NCI-H748 (cell line): ENCODE measurements around the gene EIF5.

ENCODE experiments used
- DNase-seq: peaks from one replicate; lab custom pipeline; 2025; ENCODE audit not compliant: unreplicated experiment; lab: John Stamatoyannopoulos, UW

EIF5 gene

GRCh38 chr14:103308717-103309616 is 25.1 kb upstream of the EIF5 start:
- DNase-seq, result no peak

DNA sequence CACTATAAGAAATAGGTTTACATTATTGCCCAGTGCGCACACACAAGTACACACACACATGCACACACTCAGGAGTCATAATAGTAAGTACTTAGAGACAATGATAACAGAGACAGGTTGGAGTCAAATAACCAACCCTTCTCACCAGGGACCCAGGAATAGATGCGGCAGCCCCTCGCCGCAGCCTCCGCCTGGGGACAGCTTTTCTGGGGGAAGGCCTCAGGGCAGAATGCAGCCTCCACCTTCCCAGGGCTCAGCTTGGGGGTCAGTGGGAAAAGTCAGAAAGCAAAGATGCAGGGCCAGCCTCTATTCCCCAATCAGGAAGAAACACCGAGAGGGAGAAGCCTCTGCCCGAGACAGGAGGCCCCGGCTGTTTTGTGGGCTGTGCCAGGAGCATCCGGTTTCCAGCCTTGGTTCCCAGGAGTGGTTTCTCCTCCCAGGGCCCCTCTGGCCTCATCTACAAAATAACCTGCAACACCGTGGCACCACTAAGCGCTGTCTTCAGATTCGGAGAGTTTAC is 23.4 kb upstream of the EIF5 start:
- DNase-seq, result no peak

DNA sequence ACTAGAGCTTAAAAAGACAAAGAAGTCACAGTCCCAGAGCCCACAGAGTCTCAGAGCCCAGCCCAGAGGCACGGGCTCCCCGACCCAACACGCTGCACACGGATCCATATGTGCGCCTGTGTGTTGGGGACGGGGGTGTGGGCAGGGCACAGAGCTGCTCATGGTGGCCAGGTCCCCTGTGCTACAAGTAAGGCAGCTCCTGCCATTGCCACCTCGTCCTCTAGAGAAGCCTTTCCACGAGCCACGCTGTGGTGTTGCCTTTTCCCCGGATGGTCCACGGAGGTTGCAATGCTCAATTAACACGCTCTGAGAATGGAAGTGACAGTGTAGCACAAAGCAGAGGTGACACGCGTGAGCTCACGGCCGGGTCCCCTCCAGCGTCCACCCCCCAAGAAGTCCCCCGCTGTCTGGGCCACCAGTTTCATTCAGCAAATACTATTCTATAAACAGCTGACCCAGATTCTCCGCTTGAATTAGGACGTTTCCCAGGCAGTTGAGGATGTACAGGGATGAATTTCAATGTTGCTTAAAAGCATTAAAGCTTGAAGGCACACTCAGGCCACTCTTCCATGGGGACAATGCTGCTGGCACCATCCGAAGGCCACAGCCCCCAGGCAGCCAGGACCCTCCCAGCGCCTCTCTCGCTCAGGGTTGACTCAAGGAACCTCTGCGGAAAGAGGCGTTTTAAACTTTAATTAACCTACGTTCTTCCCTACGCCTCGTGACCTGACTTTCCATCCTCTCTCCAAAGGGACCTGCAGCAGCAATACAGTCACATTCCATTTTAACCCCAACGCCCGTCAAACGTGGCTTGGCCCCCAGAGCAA is 22.7 kb upstream of the EIF5 start:
- no peak for DNase-seq

DNA sequence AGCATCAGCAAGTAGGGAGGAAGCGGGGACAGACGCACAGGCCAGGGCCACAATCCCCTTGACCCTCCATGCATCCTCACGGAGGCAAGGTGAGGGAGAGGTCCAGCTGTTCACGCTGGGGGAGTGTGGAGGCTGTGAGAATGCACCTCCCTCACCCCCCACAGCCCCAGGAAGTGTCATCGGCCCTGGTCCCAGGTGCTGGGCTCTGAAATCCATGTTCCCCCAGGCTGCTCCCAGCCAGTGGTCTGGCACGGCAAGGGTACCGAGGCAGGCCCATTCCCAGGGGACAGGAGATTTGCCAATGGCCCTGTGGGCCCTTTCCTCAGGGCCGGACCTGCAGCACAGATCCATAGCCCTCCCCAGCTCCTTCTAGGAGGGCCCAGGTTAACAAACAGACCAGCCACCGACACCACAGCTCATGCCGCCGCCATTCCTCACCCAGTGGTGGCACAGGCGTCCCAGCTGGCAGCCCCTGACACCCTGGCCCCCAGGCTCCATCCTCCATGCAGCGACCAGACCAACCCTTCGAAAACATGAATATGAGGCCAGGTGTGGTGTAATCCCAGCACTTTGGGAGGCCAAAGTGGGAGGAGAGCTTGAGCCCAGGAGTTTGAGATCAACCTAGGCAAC is 21.9 kb upstream of the EIF5 start:
- DNase-seq, result no peak

GRCh38 chr14:103313704-103314103 is 20.3 kb upstream of the EIF5 start:
- DNase-seq, result no peak

GRCh38 chr14:103314496-103315277 is 19.4 kb upstream of the EIF5 start:
- no peak for DNase-seq

DNA sequence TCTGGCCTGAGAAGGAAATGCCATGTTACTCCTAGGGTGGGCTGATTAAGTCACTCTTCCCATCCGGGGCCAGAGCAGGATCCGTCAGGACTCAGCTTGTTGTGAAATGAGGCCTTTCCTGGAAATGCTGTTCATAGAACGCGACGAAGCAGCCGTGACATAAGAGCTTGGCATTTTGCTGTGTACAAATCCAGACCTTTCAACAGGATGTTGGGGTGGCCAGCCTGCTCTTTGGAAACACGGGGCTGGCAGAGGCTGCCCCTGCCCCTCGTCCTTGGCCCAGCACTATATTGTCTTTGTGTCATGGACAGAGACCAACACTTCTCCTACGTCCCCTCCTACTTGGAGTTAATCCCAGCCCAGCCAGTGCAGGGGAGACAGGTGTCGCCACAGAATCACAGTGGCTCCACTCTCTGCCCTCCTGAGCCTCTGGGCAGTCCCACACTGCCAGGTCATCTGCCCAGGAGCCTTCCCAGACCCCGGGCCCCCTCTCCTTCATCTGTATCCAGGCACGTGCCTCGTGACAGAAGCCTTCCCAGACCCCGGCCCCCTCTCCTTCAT is 18.6 kb upstream of the EIF5 start:
- DNase-seq, result no peak

DNA sequence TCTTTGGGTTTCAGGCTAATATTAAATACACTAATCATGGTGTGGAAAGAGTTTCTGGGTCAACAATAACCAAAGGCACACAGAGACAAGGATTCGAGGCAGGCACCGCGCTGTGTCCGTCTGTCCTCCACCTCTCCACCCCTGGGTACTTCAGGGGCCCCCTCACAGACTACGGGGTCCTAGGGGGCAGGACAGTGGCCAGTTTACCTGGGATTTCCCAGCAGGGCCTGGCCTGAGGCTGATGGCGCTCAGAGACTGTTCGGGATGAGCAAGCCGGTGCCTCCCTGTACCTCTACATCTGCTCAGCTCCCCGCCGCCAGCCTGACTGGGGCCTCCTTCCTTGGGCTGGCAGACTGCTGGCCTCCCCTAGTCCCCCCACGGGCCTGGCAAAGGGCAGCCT is 18.1 kb upstream of the EIF5 start:
- no peak for DNase-seq

- DNase-seq, result no peak
These were observed 17.3 kb upstream of the EIF5 start for GRCh38 chr14:103316721-103317121.

- no peak for DNase-seq
These were observed 16.8 kb upstream of the EIF5 start for GRCh38 chr14:103317251-103317650.

DNA sequence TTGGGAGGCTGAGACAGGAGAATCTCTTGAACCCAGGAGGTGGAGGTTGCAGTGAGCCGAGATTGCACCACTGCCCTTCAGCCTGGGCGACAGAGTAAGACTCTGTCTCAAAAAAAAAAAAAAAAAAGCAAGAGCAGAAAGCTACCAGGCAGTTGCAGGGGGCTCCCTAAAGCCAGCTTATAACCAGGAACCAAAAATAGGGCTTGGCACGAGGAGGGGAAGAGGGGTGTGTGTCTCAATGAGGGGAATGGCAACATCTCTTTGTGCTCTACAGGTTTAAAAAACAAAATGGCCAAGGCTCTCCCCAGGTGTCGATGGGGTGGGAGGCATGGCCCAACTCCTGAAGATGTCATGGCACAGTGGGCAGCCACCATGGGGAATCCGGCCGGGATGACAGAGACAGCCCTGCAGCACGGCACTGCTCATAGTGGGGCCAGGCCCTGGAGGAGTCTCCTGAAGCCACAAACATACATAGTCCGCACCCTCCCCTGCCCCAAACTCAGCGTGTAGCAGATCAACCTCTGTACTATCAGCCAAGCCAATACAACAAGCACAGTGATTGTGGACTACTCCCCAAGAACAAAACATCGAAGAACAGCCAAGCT is 16.0 kb upstream of the EIF5 start:
- DNase-seq, result no peak

GRCh38 chr14:103318750-103319419 is 15.2 kb upstream of the EIF5 start:
- no peak for DNase-seq

- DNase-seq, result no peak
These were observed 14.6 kb upstream of the EIF5 start for GRCh38 chr14:103319422-103319821.

- DNase-seq, result no peak
These were observed 8.0 kb upstream of the EIF5 start for GRCh38 chr14:103326078-103326477.

GRCh38 chr14:103328941-103329340 is 5.1 kb upstream of the EIF5 start:
- DNase-seq, result no peak

- DNase-seq, result peak; percentile 48
These were observed 4.4 kb upstream of the EIF5 start for GRCh38 chr14:103329401-103330347.

DNA sequence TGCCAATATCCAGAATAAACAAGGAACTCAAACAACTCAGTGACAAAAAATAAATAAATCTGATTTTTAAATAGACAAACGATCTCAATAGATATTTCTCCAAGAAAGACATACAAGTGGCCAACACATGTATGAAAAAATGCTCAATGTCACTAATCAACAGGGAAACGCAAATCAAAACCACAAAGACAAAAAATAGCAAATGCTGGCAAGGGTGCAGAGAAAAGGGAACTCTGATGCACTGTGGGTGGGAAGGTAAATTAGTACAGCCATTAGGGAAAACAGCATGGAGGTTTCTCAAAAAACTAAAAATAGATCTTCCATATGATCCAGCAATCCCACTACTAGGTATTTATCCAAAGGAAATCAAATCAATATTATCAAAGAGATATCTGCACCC is 3.5 kb upstream of the EIF5 start:
- no peak for DNase-seq
